GM23248 (cell line): ENCODE results near the gene PCDH11Y. TPM values are rescaled to one million over a fixed set of nuclear protein-coding genes. Genes with fewer than 3 reads are reported as not detected.
"Not testable (repeated sequence)": the region's sequence is repeated elsewhere in the genome, so short reads cannot be mapped to it uniquely, and the experiment has no call there.

Source experiments
- DNase-seq: peaks from one replicate; pipeline ENCODE4 v3.0.0-alpha.2; 2015
- H2AFZ ChIP-seq: fragments of 200-600 bp; sonication (generic); 2 replicates; pipeline ENCODE4 v1.6.1; 2016; ENCODE audit warnings: antibody characterized with exemption
- H3F3A ChIP-seq: fragments of 200-600 bp; sonication (generic); 2 replicates; pipeline ENCODE4 v1.6.1; 2016; ENCODE audit warnings: mild to moderate bottlenecking, antibody characterized with exemption, mixed run types; ENCODE audit not compliant: insufficient read depth
- H3K27ac ChIP-seq: fragments of 200-600 bp; sonication (generic); 2 replicates; pipeline ENCODE4 v1.5.1; 2016; ENCODE audit warnings: mild to moderate bottlenecking
- H3K27me3 ChIP-seq: fragments of 200-600 bp; sonication (generic); replicated peaks from 2 replicates; pipeline ENCODE4 v1.6.1; 2016; ENCODE audit warnings: mild to moderate bottlenecking; ENCODE audit not compliant: insufficient read depth
- H3K36me3 ChIP-seq: fragments of 200-600 bp; sonication (generic); 2 replicates; pipeline ENCODE4 v1.6.1; 2016; ENCODE audit warnings: low read depth, mild to moderate bottlenecking
- H3K4me1 ChIP-seq: fragments of 200-600 bp; sonication (generic); 2 replicates; pipeline ENCODE4 v1.6.1; 2016; ENCODE audit warnings: mild to moderate bottlenecking; ENCODE audit not compliant: insufficient read depth
- H3K4me2 ChIP-seq: fragments of 200-600 bp; sonication (generic); one replicate; pipeline ENCODE4 v1.6.1; 2016; ENCODE audit warnings: mild to moderate bottlenecking; ENCODE audit not compliant: unreplicated experiment
- H3K4me3 ChIP-seq: fragments of 200-600 bp; sonication (generic); 2 replicates; pipeline ENCODE4 v1.5.1; 2016; ENCODE audit warnings: mild to moderate bottlenecking
- H3K79me2 ChIP-seq: fragments of 200-600 bp; sonication (generic); 2 replicates; pipeline ENCODE4 v1.6.1; 2016; ENCODE audit warnings: mild to moderate bottlenecking; ENCODE audit not compliant: insufficient read depth
- H3K9ac ChIP-seq: fragments of 200-600 bp; sonication (generic); 2 replicates; pipeline ENCODE4 v1.6.1; 2016; ENCODE audit warnings: mild to moderate bottlenecking
- H3K9me2 ChIP-seq: fragments of 200-600 bp; sonication (generic); 2 replicates; pipeline ENCODE4 v1.6.1; 2016; ENCODE audit warnings: mixed run types, mild to moderate bottlenecking, moderate library complexity; ENCODE audit not compliant: insufficient read depth
- H3K9me3 ChIP-seq: fragments of 200-600 bp; sonication (generic); one replicate; pipeline ENCODE4 v1.6.1; 2017; ENCODE audit warnings: low read depth
- H4K20me1 ChIP-seq: fragments of 200-600 bp; sonication (generic); 2 replicates; pipeline ENCODE4 v1.6.0; 2016; ENCODE audit not compliant: insufficient read depth
- WGBS, 2 experiments: methylation state at CpG; one replicate each; pipeline ENCODE4 v1.1.6; 2015 to 2017; ENCODE audit warnings: low lambda C conversion rate in 2 of 2, low coverage in 1 of 2; ENCODE audit errors: missing lambda C conversion rate in 2 of 2; 5-methylcytosine and 5-hydroxymethylcytosine counted together
- in situ Hi-C: fragments of 300-500 bp; cut with MboI; formaldehyde crosslinking; loops from 2 replicates; pipeline ENCODE4 v1.15.0; 2020
- polyA plus RNA-seq: library from polyadenylated mRNA; unstranded; fragments of >200 nt; fragmentation: Nextera tagmentation; extraction: Ambion mirVana; gene quantifications from 2 replicates; pipeline ENCODE4 v1.2.1, GENCODE V29; 2016
- total RNA-seq: library from RNA; depleted of rRNA; stranded (reverse); fragments of >200 nt; shearing (Covaris generic); gene quantifications from 2 replicates; pipeline ENCODE4 v1.2.3, GENCODE V29; 2014

The PCDH11Y gene
- total and polyA plus RNA-seq, 2 experiments from 2014 or later = not detected

DNA sequence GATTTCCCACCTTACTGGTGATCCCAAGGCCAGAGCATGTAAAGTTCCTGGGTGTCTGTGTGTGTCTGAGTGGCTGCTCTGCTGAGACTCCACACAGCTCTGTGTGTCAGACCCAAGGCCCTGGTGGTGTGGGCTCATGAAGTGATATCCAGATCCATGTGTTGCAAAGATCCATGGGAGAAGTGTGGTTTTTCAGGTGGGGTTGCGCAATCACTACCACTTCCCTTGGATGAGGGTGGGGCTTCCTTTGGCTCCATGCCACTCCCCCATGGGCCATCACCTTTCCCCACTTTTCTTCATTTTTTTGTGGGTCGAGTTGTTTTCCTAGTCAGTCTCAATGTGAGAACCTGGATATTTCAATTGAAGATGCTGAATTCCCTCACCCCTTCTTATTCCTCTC is 182.9 kb downstream of the PCDH11Y start:
- H3F3A ChIP-seq, H4K20me1 ChIP-seq, H3K79me2 ChIP-seq, H3K27ac ChIP-seq, H3K36me3 ChIP-seq, H3K4me1 ChIP-seq, H3K9me3 ChIP-seq, H3K4me3 ChIP-seq, H3K9me2 ChIP-seq, H3K4me2 ChIP-seq, H3K9ac ChIP-seq, H3K27me3 ChIP-seq, H2AFZ ChIP-seq, DNase-seq, in situ Hi-C loops: not testable (repeated sequence)
- 17 to 38% methylated on average over 2 of the region's 2 CpGs for WGBS, 2 experiments

DNA sequence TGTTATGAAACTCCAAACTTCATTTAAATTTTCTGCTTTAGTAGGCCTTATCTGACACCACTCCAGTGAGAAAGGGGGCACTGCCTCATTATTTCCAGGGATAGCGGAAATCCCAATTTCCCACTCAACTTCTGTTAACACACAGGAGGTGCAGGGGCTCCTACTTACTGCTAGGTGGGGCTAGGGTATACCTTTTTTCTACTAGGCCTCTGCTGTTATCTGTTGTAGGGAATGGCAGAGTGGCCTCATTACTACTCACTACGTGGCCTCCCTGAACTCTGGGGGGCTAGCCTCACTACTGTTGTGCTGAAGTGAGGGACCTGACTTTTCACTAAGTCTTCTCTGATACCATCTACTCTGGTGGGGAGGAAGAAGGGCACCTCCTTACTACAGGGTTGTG is 215.0 kb downstream of the PCDH11Y start:
- H3K9me2 ChIP-seq, H3K79me2 ChIP-seq, H4K20me1 ChIP-seq, H3K9ac ChIP-seq, H3K4me1 ChIP-seq, in situ Hi-C loops, H3K27me3 ChIP-seq, H3K4me2 ChIP-seq, DNase-seq, H3K9me3 ChIP-seq, H3K4me3 ChIP-seq, H3F3A ChIP-seq, H3K27ac ChIP-seq, H3K36me3 ChIP-seq, H2AFZ ChIP-seq: not testable (repeated sequence)
- WGBS, 2 experiments = 7 to 15% methylated on average over 1 of the region's 2 CpGs

DNA sequence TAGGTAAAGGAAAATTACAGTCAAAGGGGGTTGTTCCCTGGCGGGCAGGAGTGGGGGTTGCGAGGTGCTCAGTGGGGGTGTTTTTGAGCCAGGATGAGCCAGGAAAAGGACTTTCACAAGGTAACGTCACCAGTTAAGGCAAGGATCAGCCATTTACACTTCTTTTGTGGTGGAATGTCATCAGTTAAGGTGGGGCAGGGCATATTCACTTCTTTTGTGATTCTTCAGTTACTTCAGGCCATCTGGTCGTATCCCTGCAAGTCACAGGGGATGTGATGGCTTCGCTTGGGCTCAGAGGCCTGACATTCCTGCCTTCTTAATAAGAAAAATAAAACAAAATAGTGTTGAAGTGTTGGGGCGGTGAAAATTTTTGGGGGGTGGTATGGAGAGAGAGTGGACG is 324.8 kb downstream of the PCDH11Y start:
- 23 to 25% methylated on average over 5 to 7 of the region's 7 CpGs for WGBS, 2 experiments

DNA sequence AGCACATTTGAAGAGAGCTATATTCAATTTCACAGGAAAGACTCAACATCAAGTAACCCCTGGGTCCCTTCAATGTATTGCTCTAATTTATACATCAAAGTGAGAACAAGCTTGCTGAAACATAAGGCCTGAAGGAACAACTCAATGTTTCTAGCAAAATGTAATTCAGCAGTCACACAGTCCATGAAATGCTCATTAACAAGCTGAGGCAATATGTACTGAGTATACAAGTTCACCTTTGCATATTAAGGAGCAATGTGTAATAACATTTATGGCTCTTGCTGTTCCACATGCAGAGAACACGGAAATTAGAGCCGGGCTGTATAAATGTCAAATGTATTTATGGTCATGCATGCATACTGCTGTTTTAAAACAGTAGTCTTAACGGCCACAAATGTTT is 342.1 kb downstream of the PCDH11Y start:
- H4K20me1 ChIP-seq, H3K9me3 ChIP-seq, H3K79me2 ChIP-seq, H3K36me3 ChIP-seq, H3K4me3 ChIP-seq, H3K9ac ChIP-seq, H3K4me2 ChIP-seq, H3K4me1 ChIP-seq, in situ Hi-C loops, H3K9me2 ChIP-seq, H2AFZ ChIP-seq, H3F3A ChIP-seq, H3K27me3 ChIP-seq, DNase-seq, H3K27ac ChIP-seq: not testable (repeated sequence)
- WGBS, 2 experiments = 0% methylated on average over 3 of the region's 3 CpGs

More for the DNA sequence above, 324.8 kb downstream of the PCDH11Y start:
- DNase-seq, in situ Hi-C loops, H3K27ac ChIP-seq, H4K20me1 ChIP-seq, H3K79me2 ChIP-seq, H3K9me3 ChIP-seq, H2AFZ ChIP-seq, H3K36me3 ChIP-seq, H3K4me1 ChIP-seq, H3K4me3 ChIP-seq, H3F3A ChIP-seq, H3K4me2 ChIP-seq, H3K9ac ChIP-seq, H3K9me2 ChIP-seq, H3K27me3 ChIP-seq: not testable (repeated sequence)

DNA sequence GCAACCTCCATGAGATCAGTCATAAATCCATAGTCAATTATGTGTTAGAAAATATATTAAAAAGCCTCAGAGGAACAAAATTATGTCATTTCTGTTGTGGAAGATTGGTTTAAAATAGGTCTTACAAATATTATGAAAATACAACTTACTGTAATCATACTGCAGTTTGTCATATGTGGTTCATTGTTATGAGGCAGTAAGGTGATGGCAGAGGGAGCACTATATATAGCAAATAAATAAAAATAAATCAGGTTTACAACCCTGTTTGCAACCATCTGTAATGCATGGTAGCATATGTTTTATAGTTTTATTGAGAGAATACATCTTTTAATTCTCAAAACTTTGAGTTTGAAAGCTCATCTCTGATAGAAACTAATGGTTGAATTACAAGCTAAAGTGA is 543.6 kb downstream of the PCDH11Y start:
- H3K4me3 ChIP-seq, H2AFZ ChIP-seq, H3K27me3 ChIP-seq, H3K4me2 ChIP-seq, H3F3A ChIP-seq, H3K9me3 ChIP-seq, in situ Hi-C loops, H3K79me2 ChIP-seq, H3K9ac ChIP-seq, H3K27ac ChIP-seq, H4K20me1 ChIP-seq, H3K36me3 ChIP-seq, H3K4me1 ChIP-seq, DNase-seq, H3K9me2 ChIP-seq: not testable (repeated sequence)

DNA sequence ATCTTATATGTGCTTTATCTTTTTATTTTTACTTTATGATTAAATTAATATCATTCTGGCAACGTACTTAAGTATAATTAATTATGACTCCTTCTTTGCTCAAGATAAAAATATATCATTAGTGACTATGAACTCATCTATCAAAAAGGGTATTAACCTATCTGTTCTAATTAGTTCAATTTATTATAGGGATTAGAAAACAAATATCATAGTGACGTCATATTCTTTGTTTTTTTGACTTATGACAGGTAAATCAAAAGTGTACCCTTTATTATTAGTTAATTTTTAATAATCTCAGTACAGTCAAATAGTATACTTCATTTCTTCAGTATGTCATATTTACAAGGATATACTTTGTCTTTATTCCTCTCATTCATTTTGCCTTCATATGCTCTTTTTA is 638.5 kb downstream of the PCDH11Y start:
- H3K4me2 ChIP-seq, H3K9me3 ChIP-seq, H3F3A ChIP-seq, H3K27ac ChIP-seq, H2AFZ ChIP-seq, H3K9ac ChIP-seq, DNase-seq, H3K79me2 ChIP-seq, H4K20me1 ChIP-seq, H3K9me2 ChIP-seq, H3K4me1 ChIP-seq, in situ Hi-C loops, H3K27me3 ChIP-seq, H3K36me3 ChIP-seq, H3K4me3 ChIP-seq: not testable (repeated sequence)
- 6 to 10% methylated on average over 2 of the region's 2 CpGs for WGBS, 2 experiments

DNA sequence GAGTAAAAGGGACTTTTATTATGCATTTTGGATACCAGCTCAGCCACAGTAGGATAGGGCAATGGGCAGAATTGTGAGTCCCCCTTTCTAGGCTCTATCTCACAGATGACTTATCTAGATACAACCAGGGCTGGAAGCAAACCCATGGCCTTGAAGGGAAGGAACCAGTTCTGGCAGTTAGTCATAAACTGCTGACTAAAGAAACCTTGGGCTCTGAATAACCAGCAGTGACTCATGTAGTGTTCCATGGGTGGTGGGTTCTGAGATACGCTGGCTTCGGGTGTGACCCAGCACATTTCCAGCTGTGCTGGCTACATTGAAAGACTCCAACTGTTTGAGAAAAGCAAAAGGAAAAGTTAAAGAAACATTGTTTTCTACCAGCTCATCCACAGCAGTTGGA is 679.2 kb downstream of the PCDH11Y start:
- WGBS, 2 experiments = 0% methylated on average over 2 of the region's 2 CpGs
- in situ Hi-C loops, H3K4me2 ChIP-seq: not testable (repeated sequence)

DNA sequence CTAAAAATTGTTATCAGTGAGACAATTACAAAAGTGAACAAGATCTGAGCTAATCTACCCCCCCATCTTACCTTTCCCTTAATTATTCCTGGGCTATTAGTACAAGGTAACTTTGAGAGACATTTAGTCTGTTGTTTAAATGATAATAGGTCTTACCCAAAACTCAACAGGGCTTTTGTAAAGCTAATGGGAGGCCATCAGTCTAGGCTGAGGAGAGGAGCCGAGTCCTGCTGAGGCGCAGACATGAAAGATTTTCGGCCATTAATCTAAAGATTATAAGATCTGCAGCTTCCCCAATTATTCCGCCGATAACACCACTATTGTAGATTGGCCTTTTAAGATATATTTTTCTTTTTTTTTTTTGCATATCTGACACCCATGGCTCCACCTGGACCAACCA is 708.6 kb downstream of the PCDH11Y start:
- H3K4me3 ChIP-seq, H2AFZ ChIP-seq, H3K36me3 ChIP-seq, H3K79me2 ChIP-seq, H3F3A ChIP-seq, H3K4me2 ChIP-seq, DNase-seq, H3K9ac ChIP-seq, H3K27ac ChIP-seq, H3K9me2 ChIP-seq, H4K20me1 ChIP-seq, in situ Hi-C loops, H3K4me1 ChIP-seq, H3K9me3 ChIP-seq, H3K27me3 ChIP-seq: not testable (repeated sequence)
- WGBS, 2 experiments = 53 to 60% methylated on average over 4 to 5 of the region's 5 CpGs

More for the DNA sequence above, 679.2 kb downstream of the PCDH11Y start:
- DNase-seq, H3K9me2 ChIP-seq, H3K36me3 ChIP-seq, H4K20me1 ChIP-seq, H2AFZ ChIP-seq, H3K4me1 ChIP-seq, H3K9me3 ChIP-seq, H3F3A ChIP-seq, H3K27me3 ChIP-seq, H3K4me3 ChIP-seq, H3K79me2 ChIP-seq, H3K27ac ChIP-seq, H3K9ac ChIP-seq: not testable (repeated sequence)
